Common myeloid progenitor, CD34-positive (primary cell): Measurements from ENCODE around the gene FKBP6.

Source experiments
- CTCF ChIA-PET: fragments of 350-600 bp; sonication (Branson Sonifier 250); formaldehyde crosslinking; loops from one replicate; lab custom pipeline; 2021; ENCODE audit warnings: antibody characterized with exemption; lab: Charles Lee
- POLR2A ChIA-PET: fragments of 350-600 bp; sonication (Branson Sonifier 250); formaldehyde crosslinking; loops from one replicate; lab custom pipeline; 2021; ENCODE audit warnings: antibody characterized with exemption; lab: Charles Lee
- DNase-seq, 3 donors: peaks; one replicate each; pipeline versions ENCODE4 v3.0.0 to v3.0.0-alpha.2; 2013
- H3K27ac ChIP-seq, 2 experiments: 1 replicate in 1 of 2; 2 replicates in 1 of 2; pipeline ENCODE4 v1.7.0; 2013; ENCODE audit warnings: inconsistent platforms in 2 of 2, low read length in 2 of 2, mild to moderate bottlenecking in 2 of 2, low read depth in 1 of 2, moderate library complexity in 1 of 2; ENCODE audit not compliant: severe bottlenecking in 2 of 2, insufficient read depth in 1 of 2, poor library complexity in 1 of 2
- H3K27me3 ChIP-seq, 5 experiments: replicated peaks in 2 of 5; 1 replicate in 3 of 5; 2 replicates in 2 of 5; pipeline versions ENCODE4 v1.6.1 to v1.7.0; 2013; ENCODE audit warnings: low read length in 4 of 5, mild to moderate bottlenecking in 2 of 5, moderate library complexity in 2 of 5, inconsistent platforms in 1 of 5; ENCODE audit not compliant: insufficient read depth in 5 of 5, control insufficient read depth in 4 of 5
- H3K36me3 ChIP-seq, 4 experiments: 1 replicate in 2 of 4; 2 replicates in 2 of 4; pipeline versions ENCODE4 v1.6.1 to v1.7.0; 2013; ENCODE audit warnings: low read length in 3 of 4, control low read depth in 1 of 4, mild to moderate bottlenecking in 1 of 4; ENCODE audit not compliant: control insufficient read depth in 4 of 4, insufficient read depth in 4 of 4
- H3K4me1 ChIP-seq, 4 experiments: 1 replicate in 3 of 4; 2 replicates in 1 of 4; pipeline versions ENCODE4 v1.6.1 to v1.7.1; 2013; ENCODE audit warnings: low read length in 3 of 4, mild to moderate bottlenecking in 3 of 4, control low read depth in 1 of 4, inconsistent platforms in 1 of 4, moderate library complexity in 1 of 4; ENCODE audit not compliant: control insufficient read depth in 4 of 4, insufficient read depth in 4 of 4; ENCODE audit errors: control extremely low read depth in 1 of 4
- H3K4me3 ChIP-seq, 7 experiments: 1 replicate in 4 of 7; 2 replicates in 3 of 7; pipeline versions ENCODE4 v1.5.1 to v1.7.0; 2013; ENCODE audit warnings: mild to moderate bottlenecking in 7 of 7, low read length in 6 of 7, moderate library complexity in 6 of 7, inconsistent platforms in 2 of 7, low read depth in 2 of 7, control low read depth in 1 of 7; ENCODE audit not compliant: insufficient read depth in 4 of 7, control insufficient read depth in 1 of 7; ENCODE audit errors: extremely low read depth in 1 of 7
- H3K9me3 ChIP-seq, 5 experiments: 1 replicate in 4 of 5; 2 replicates in 1 of 5; pipeline versions ENCODE4 v1.6.1 to v1.7.1; 2013; ENCODE audit warnings: low read length in 4 of 5, mild to moderate bottlenecking in 2 of 5, inconsistent platforms in 1 of 5, low read depth in 1 of 5, moderate library complexity in 1 of 5; ENCODE audit not compliant: control insufficient read depth in 4 of 5, insufficient read depth in 2 of 5; ENCODE audit errors: control extremely low read depth in 1 of 5
- WGBS: methylation state at CpG from one replicate; pipeline ENCODE4 v1.1.5; 2013; ENCODE audit not compliant: insufficient coverage; 5-methylcytosine and 5-hydroxymethylcytosine counted together

The FKBP6 gene

GRCh38 chr7:73330772-73331171, 2.8 kb downstream of the FKBP6 start:
- Histone ChIP-seq H3K36me3 (no peaks in the 10 kb centered on the region), H3K4me3 (no peak overlapping the region), H3K4me1 (peaks cover 0 to 6% (median 1%) of the 10 kb centered on the region in 4 experiments), H3K27me3 (no peaks in the 10 kb centered on the region), H3K27ac (no peak overlapping the region), H3K9me3 (no peaks in the 10 kb centered on the region)
- WGBS: 95% methylated on average over 6 of the region's 6 CpGs
- ChIA-PET CTCF (no interaction called here), POLR2A (no interaction called here)
- DNase-seq: no peak

GRCh38 chr7:73332447-73332846, 4.5 kb downstream of the FKBP6 start:
- peaks cover 0 to 6% (median 1%) of the 10 kb centered on the region in 4 experiments for H3K4me1 ChIP-seq
- no peak for DNase-seq
- 88% methylated on average over 4 of the region's 6 CpGs for WGBS
- H3K27me3 ChIP-seq: no peaks in the 10 kb centered on the region
- no peaks in the 10 kb centered on the region for H3K36me3 ChIP-seq
- CTCF ChIA-PET: interaction anchor here (1.0 kb wide), 1 partner anchor 21 kb away, joined by 3 read pairs; no protein-coding TSS in a partner anchor
- no peaks in the 10 kb centered on the region for H3K9me3 ChIP-seq
- POLR2A ChIA-PET: no interaction called here
- no peak overlapping the region for H3K27ac ChIP-seq
- H3K4me3 ChIP-seq: no peak overlapping the region

- WGBS: 95% methylated on average over 4 of the region's 10 CpGs
- ChIA-PET CTCF (interaction anchor here (1.2 kb wide), 1 partner anchor 9 kb away, joined by 3 read pairs; no protein-coding TSS in a partner anchor), POLR2A (no interaction called here)
- no peak for DNase-seq
- Histone ChIP-seq H3K4me3 (no peak overlapping the region), H3K27ac (no peak overlapping the region), H3K9me3 (no peaks in the 10 kb centered on the region), H3K4me1 (no peaks in the 10 kb centered on the region), H3K36me3 (no peaks in the 10 kb centered on the region), H3K27me3 (no peaks in the 10 kb centered on the region)
These were observed 10.4 kb downstream of the FKBP6 start for GRCh38 chr7:73338321-73338720.

- no peak overlapping the region for H3K4me3 ChIP-seq
- no peaks in the 10 kb centered on the region for H3K9me3 ChIP-seq
- WGBS: 100% methylated on average over 5 of the region's 7 CpGs
- CTCF ChIA-PET: interaction anchor here (1.0 to 3.3 kb wide), 4 partner anchors 10 to 129 kb away, joined by 3 to 13 read pairs (median 4); no protein-coding TSS in a partner anchor
- no peaks in the 10 kb centered on the region for H3K36me3 ChIP-seq
- H3K4me1 ChIP-seq: peaks cover 0 to 8% (median under 1%) of the 10 kb centered on the region in 4 experiments
- H3K27ac ChIP-seq: no peak overlapping the region
- no peaks in the 10 kb centered on the region for H3K27me3 ChIP-seq
- POLR2A ChIA-PET: no interaction called here
- no peak for DNase-seq
These were observed 12.6 kb downstream of the FKBP6 start for GRCh38 chr7:73340514-73340913.

GRCh38 chr7:73341877-73342276, 13.9 kb downstream of the FKBP6 start:
- H3K4me3 ChIP-seq: no peak overlapping the region
- H3K4me1 ChIP-seq: peaks cover 0 to 15% (median 2%) of the 10 kb centered on the region in 4 experiments
- CTCF ChIA-PET: interaction anchor here (1.1 to 3.3 kb wide), 3 partner anchors 13 to 110 kb away, joined by 3 to 13 read pairs (median 4); no protein-coding TSS in a partner anchor
- no peak overlapping the region for H3K27ac ChIP-seq
- H3K27me3 ChIP-seq: no peaks in the 10 kb centered on the region
- peak; percentile 6 to 38 (median 24) for DNase-seq
- no peaks in the 10 kb centered on the region for H3K36me3 ChIP-seq
- WGBS: 97% methylated on average over 7 of the region's 8 CpGs
- no peaks in the 10 kb centered on the region for H3K9me3 ChIP-seq
- POLR2A ChIA-PET: no interaction called here

- CTCF ChIA-PET: interaction anchor here (1.1 to 3.3 kb wide), 3 partner anchors 13 to 109 kb away, joined by 3 to 13 read pairs (median 4); no protein-coding TSS in a partner anchor
These were observed 14.7 kb downstream of the FKBP6 start for GRCh38 chr7:73342645-73343044.

GRCh38 chr7:73343671-73344380, 15.9 kb downstream of the FKBP6 start:
- Histone ChIP-seq H3K36me3 (no peaks in the 10 kb centered on the region), H3K4me3 (no peak overlapping the region), H3K4me1 (peaks cover 0 to 15% (median 2%) of the 10 kb centered on the region in 4 experiments), H3K27ac (no peak overlapping the region), H3K9me3 (no peaks in the 10 kb centered on the region), H3K27me3 (no peaks in the 10 kb centered on the region)
- ChIA-PET CTCF (interaction anchor here (1.2 kb wide), 1 partner anchor 9 kb away, joined by 3 read pairs; no protein-coding TSS in a partner anchor), POLR2A (no interaction called here)
- 63% methylated on average over 7 of the region's 7 CpGs for WGBS
- no peak for DNase-seq

More at GRCh38 chr7:73342645-73343044, 14.7 kb downstream of the FKBP6 start:
- H3K9me3 ChIP-seq: no peaks in the 10 kb centered on the region
- DNase-seq: peak in 1 of 3 donors; percentile 7
- H3K27ac ChIP-seq: no peak overlapping the region
- peaks cover 0 to 15% (median 2%) of the 10 kb centered on the region in 4 experiments for H3K4me1 ChIP-seq
- WGBS: 81% methylated on average over 8 of the region's 8 CpGs
- H3K27me3 ChIP-seq: no peaks in the 10 kb centered on the region
- no peaks in the 10 kb centered on the region for H3K36me3 ChIP-seq
- no peak overlapping the region for H3K4me3 ChIP-seq
- POLR2A ChIA-PET: no interaction called here
